Measurements from ENCODE around the gene PYDC2. TPM values are rescaled to one million over a fixed set of nuclear protein-coding genes. Genes with fewer than 3 reads are reported as not detected.

The PYDC2 gene
- not detected for total RNA-seq

- Histone ChIP-seq H3K27me3 (no peaks in the 10 kb centered on the region), H3K4me3 (no peak within 1 kb of the TSS), H3K36me3 (no peaks in the 10 kb centered on the region), H3K9me3 (no peaks in the 10 kb centered on the region), H3K4me1 (no peaks in the 10 kb centered on the region), H3K27ac (no peak within 1 kb of the TSS)
- TF ChIP-seq CTCF (IDR thresholded peaks at IDR 0.05) (no peak), POLR2A (IDR thresholded peaks at IDR 0.05) (no peak)
- DNase-seq, result no peak
- intact Hi-C loops (cut with DNase I), result no loop called here
- 60 to 66% methylated on average over 3 of the region's 3 CpGs for WGBS, 2 donors
Measured at GRCh38 chr3:191461113-191461595, at the start of gene PYDC2. Gene PYDC2 (plus strand): TSS chr3:191461163. CDS start chr3:191461163, 0 bp downstream.

- no peaks in the 10 kb centered on the region for H3K36me3 ChIP-seq
- TF ChIP-seq POLR2A (IDR thresholded peaks at IDR 0.05), result no peak
- no peak for TF ChIP-seq CTCF (IDR thresholded peaks at IDR 0.05)
- no peak for DNase-seq
- H3K4me3 ChIP-seq, result no peak overlapping the region
- 80 to 93% methylated on average over 1 of the region's 1 CpG for whole genome bisulfite sequencing, 2 donors
- no peaks in the 10 kb centered on the region for H3K27me3 ChIP-seq
- intact Hi-C loops (cut with DNase I), result loop anchor here (10.0 kb wide), 1 partner anchor 1032 kb away; no protein-coding TSS in a partner anchor
- peaks cover 0 to 10% (median 0%) of the 10 kb centered on the region in 3 donors for H3K9me3 ChIP-seq
- H3K4me1 ChIP-seq, result no peaks in the 10 kb centered on the region
- no peak overlapping the region for H3K27ac ChIP-seq
Measured at GRCh38 chr3:191412759-191413158, 48.2 kb upstream of the PYDC2 start.

GRCh38 chr3:191414286-191414685 lies 46.7 kb upstream of the PYDC2 start:
- WGBS, 2 donors, result 32 to 38% methylated on average over 2 of the region's 2 CpGs
- intact Hi-C loops (cut with DNase I), result loop anchor here (10.0 kb wide), 1 partner anchor 1031 kb away; no protein-coding TSS in a partner anchor

GRCh38 chr3:191414732-191415131 lies 46.2 kb upstream of the PYDC2 start:
- Histone ChIP-seq H3K27me3 (no peaks in the 10 kb centered on the region), H3K36me3 (no peaks in the 10 kb centered on the region), H3K27ac (no peak overlapping the region), H3K9me3 (peaks cover 0 to 4% (median 0%) of the 10 kb centered on the region in 3 donors), H3K4me3 (no peak overlapping the region), H3K4me1 (no peaks in the 10 kb centered on the region)
- WGBS, 2 donors, result 90 to 94% methylated on average over 1 of the region's 1 CpG
- TF ChIP-seq POLR2A (IDR thresholded peaks at IDR 0.05) (no peak), CTCF (IDR thresholded peaks at IDR 0.05) (no peak)
- DNase-seq, result no peak
- intact Hi-C loops (cut with DNase I), result loop anchor here (10.0 kb wide), 1 partner anchor 1030 kb away; no protein-coding TSS in a partner anchor

More at GRCh38 chr3:191414286-191414685, 46.7 kb upstream of the PYDC2 start:
- H3K4me1 ChIP-seq, result no peaks in the 10 kb centered on the region
- no peak overlapping the region for H3K27ac ChIP-seq
- H3K9me3 ChIP-seq, result peaks cover 0 to 9% (median 0%) of the 10 kb centered on the region in 3 donors
- TF ChIP-seq POLR2A (IDR thresholded peaks at IDR 0.05) (no peak), CTCF (IDR thresholded peaks at IDR 0.05) (no peak)
- no peaks in the 10 kb centered on the region for H3K27me3 ChIP-seq
- no peak overlapping the region for H3K4me3 ChIP-seq
- no peaks in the 10 kb centered on the region for H3K36me3 ChIP-seq
- DNase-seq, result no peak

- no peak overlapping the region for H3K4me3 ChIP-seq
- H3K4me1 ChIP-seq, result no peaks in the 10 kb centered on the region
- no peaks in the 10 kb centered on the region for H3K36me3 ChIP-seq
- no peak for DNase-seq
- no peak overlapping the region for H3K27ac ChIP-seq
- TF ChIP-seq POLR2A (IDR thresholded peaks at IDR 0.05) (no peak), CTCF (IDR thresholded peaks at IDR 0.05) (no peak)
- no peaks in the 10 kb centered on the region for H3K27me3 ChIP-seq
- H3K9me3 ChIP-seq, result no peaks in the 10 kb centered on the region
- intact Hi-C loops (cut with DNase I), result loop anchor here (10.0 kb wide), 1 partner anchor 1029 kb away; no protein-coding TSS in a partner anchor
- WGBS, 2 donors, result 83 to 89% methylated on average over 9 of the region's 9 CpGs
Measured at GRCh38 chr3:191415566-191415965, 45.4 kb upstream of the PYDC2 start.
